Left hindlimb (tissue), 1 donor: ENCODE measurements around the gene NRTN.
"Not testable (repeated sequence)": the region's sequence is repeated elsewhere in the genome, so short reads cannot be mapped to it uniquely, and the experiment has no call there.

Experiments used
- DNase-seq: peaks from one replicate; pipeline ENCODE4 v3.0.0-alpha.2; 2018

The NRTN gene, protein sequence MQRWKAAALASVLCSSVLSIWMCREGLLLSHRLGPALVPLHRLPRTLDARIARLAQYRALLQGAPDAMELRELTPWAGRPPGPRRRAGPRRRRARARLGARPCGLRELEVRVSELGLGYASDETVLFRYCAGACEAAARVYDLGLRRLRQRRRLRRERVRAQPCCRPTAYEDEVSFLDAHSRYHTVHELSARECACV

GRCh38 chr19:5804516-5805461 lies at the start of gene NRTN:
Gene NRTN, plus strand, starts transcription at chr19:5805067. Its CDS starts 19,099 bp downstream, at chr19:5824166.
- no peak for DNase-seq

- no peak for DNase-seq
These were observed 42.2 kb upstream of the NRTN start for GRCh38 chr19:5762608-5763217.

DNA sequence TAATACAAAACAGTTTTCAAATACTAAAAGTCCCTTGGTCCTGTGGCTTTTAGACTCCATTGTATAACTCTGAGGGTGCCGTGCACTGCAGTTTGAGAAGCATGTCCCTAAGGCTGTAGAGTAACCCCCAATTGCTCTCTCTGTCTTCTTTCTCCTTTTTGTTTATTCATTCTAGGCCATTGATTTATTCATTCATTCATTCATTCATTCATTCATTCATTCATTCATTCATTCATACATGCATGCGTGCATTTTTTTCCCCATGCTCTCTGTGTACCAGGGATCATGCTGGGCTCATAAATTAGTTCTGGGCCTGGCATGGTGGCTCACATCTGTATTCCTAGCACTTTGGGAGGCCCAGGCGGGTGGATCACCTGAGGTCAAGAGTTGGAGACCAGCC lies 39.6 kb upstream of the NRTN start:
- DNase-seq = no peak

DNA sequence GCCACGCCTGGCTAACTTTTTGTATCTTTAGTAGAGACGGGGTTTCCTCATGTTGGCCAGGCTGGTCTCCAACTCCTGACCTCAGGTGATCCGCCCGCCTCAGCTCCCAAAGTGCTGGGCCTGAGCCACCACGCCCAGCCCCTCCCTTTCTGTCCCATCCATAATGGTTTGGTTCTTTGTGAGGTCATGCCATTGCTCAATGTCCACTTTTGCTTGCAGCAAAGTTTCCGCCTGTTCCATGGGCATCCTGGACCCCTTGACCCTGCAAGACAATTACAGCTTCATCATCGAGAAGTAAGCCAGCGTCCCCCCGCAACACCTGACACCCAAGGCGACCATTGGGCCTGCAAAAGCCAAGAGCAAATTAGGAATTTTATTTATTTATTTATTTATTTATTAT lies 36.9 kb upstream of the NRTN start:
- no peak for DNase-seq

DNA sequence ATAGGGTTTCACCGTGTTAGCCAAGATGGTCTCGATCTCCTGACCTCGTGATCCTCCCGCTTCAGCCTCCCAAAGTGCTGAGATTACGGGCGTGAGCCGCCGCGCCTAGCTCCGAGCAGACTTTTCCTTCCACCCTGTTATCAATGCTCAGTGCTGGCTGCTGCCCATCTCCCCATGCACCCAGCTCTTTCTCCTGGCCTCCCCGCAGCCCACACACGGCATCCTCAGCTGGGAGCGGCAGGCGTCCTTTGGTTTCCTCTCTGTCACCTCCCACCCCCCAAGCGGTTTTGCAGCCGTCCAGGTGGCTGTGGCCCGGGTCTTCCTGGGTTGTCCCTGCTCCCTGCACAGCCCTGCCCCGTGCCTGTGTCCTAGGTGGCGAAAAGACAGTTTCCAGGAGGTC lies 32.5 kb upstream of the NRTN start:
- no peak for DNase-seq

- DNase-seq = no peak
These were observed 31.6 kb upstream of the NRTN start for GRCh38 chr19:5773276-5773675.

- DNase-seq = no peak
These were observed 29.9 kb upstream of the NRTN start for GRCh38 chr19:5774921-5775320.

DNA sequence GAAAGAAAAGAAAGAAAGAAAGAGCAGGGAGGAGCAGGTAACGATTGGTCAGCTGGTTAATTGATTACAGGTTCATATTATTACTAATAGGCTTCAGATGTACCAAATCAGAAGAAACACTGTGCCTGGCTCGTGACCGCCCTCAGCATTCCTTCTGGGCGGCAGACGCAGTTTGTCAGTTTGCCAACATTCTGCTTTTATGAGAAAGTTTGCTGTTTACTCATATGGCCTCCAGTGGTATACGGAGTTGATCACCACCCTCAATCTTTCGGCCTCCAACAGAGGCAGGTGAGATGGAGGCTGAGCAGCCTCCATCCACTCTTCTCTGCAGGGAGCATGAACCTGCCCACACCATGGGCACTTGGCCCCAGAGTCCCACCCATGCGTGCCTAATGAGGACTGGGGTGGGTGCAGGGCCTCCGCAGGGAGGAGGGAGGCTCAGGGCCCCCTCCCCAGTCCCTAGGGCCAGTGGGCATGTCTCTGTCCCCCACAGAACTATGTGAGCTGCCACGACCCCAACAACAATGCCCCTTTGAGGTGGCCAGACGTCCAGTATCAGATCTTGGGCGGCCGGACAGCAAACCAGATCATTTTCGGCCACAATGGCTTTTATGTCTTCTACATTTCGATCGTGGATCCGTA lies 29.1 kb upstream of the NRTN start:
- no peak for DNase-seq

DNA sequence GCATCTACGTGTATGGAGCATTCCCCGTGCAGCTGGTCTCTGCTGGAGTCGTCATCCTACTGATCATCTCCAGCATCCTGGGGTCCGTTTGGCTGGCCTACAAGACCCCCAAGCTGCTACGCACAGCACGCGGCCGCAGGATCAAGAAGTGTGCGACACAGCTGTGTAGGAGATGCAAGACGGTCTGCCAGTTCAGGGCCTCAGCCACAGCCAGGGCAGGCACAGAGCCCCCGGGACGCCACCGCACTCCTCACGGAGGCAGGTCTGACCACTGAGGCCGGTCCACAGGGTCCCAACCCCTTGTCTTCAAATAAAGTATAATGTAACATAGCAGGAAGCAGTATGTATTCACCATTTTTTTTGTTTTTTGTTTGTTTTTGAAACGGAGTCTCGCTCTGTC lies 26.5 kb upstream of the NRTN start:
- DNase-seq = no peak

GRCh38 chr19:5780916-5781315 lies 24.0 kb upstream of the NRTN start:
- not testable (repeated sequence) for DNase-seq

DNA sequence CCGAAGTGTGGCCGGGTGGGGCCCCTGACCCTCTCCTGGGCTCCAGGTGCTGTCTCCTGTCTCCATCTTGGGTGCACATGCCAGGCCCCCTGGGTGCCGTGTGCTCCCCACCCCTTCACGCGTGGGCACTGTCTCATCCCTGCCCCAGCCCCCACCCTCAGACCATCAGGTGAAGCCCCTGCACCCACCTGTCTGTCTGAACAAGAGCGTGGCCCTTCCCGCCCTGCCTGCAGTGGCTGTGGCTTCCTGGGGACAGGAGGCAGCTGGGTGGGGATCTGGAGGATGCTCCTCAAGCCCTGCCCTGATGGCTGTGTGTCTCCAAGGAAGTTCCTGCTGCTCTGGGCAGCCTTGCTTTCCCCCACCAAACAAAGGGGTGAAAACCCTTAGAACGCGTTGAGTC lies 22.5 kb upstream of the NRTN start:
- DNase-seq = no peak

GRCh38 chr19:5782945-5783919 lies 21.6 kb upstream of the NRTN start:
- no peak for DNase-seq

DNA sequence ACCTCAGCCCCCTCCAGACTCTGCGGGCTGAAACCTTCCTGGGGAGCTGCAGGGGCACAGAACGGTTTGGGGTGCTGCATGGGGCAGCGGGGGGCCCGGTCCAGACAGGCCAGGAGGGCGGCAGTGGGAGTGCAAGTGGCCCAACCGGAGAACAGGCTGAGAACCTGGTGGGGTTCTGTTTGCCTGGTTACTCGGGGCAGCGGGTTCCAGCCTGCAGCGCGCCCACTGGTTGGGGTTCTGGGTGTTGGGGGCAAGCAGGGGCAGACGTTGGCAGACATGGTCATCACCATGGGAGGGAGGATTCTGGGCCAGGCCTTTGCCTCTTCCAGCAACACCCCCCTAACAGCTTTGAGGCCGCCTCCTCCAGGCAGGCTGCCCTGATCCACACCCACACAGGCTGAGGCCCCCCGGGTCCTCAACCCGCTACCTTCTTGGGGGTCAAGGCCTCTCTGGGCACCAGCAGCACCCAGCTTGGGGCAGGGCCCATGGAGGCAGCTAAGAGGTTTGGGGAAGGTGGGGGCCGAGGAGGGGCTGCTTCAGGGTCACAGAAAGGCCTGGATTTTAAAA lies 20.2 kb upstream of the NRTN start, which contains the start of gene PRR22:
Gene PRR22, minus strand, starts transcription at position 166 of the 567 bp plus-strand sequence. Its CDS starts 86 bp downstream, at position 80.
- DNase-seq = no peak

DNA sequence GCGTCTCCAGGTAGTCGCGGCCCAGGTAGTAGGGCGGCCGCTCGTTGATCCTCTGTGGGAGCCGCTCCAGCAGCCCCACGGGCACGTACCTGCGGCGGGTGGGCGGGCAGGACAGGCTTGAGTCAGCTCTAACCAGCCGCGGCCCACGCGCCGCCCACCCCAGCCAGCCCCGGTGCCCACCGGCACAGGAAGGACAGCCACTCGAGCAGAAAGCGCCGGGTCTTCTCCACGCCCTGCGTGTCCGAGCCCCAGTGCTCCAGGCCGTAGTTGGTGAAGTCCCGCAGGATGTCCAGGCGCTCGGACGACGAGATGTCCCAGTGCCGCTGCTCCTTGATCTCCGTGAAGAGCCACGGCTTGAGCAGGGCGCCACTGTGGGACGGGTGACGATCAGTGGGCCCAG lies 19.4 kb upstream of the NRTN start:
- no peak for DNase-seq

GRCh38 chr19:5786593-5787408 lies 18.1 kb upstream of the NRTN start:
- no peak for DNase-seq

DNA sequence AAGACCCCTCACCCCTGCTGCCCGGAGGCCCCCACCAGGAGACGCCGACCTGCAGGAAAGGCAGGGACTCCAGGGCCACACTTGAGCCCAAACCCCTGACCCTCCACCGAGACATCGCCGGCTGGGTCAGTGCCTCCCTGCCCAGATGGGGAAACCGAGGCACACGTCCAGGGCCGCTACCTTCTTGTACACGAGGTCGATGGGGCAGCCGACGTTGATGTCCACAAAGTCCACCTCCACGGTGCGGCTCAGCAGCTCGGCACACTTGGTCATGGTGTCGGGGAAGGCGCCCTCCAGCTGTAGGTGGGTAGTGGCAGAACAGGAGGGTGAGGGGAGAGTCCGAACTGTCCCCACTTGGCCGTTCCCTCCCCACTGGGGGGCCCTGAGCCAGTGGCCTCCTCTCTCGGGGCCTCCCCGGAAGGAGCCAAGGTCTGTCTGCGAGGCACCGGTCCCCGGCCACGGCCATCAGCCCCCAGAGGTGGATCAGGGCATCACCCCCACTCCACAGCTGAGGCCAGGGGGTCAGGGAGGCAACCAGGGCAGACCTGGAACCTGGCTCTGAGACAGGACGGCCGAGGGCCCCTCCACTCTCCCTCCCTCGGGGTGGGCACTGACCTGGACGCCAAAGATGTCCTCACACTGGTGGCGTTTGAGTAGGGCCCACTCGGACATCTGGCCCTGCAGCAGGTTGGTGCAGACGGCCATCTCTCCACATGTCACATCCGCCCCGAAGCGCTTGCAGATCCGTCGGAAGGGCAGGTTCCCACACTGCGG lies 17.3 kb upstream of the NRTN start:
- no peak for DNase-seq

DNA sequence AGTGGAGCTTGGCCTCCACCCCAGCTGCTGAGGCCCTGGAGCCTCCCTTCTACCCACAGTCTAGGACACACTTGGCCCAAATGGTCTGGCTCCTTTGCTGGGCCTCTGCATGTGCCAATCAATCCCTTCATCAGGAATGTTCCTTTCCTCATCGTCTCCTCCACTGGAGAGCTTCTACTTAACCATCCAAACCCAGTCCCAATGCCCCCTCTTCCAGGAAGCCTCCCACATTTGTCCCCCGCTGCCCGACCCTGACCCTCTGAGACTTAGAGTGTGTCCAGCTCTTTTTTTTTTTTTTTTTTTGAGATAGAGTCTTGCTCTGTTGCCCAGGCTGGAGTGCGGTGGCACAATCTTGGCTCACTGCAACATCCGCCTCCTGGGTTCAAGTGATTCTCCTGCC lies 16.4 kb upstream of the NRTN start:
- no peak for DNase-seq

DNA sequence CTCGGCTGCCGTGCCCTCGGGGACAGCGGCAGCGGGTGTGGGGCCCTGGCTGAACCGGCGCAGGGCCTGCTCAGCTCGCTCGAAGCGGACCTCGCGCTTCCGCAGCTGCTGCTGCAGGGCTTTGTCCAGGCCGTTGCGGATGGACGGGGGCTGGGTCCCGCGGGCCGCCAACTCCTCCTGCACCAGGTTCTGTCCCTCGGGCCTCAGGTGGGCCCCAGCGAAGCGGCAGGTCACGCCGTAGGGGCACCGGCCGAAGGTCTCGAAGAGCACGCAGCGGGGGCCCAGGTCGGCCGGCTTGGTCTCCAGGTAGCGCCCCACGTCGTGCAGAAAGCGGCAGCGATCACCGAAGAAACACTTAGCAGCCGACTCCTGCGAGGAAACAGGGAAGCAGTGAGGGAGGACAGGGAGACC lies 15.5 kb upstream of the NRTN start:
- no peak for DNase-seq

GRCh38 chr19:5789886-5790558 lies 14.8 kb upstream of the NRTN start:
- no peak for DNase-seq
